ENCODE data around the gene IQCC.
A peak's percentile ranks its signal among the peaks of the same experiment; 100 is the strongest.

IQCC gene

DNA sequence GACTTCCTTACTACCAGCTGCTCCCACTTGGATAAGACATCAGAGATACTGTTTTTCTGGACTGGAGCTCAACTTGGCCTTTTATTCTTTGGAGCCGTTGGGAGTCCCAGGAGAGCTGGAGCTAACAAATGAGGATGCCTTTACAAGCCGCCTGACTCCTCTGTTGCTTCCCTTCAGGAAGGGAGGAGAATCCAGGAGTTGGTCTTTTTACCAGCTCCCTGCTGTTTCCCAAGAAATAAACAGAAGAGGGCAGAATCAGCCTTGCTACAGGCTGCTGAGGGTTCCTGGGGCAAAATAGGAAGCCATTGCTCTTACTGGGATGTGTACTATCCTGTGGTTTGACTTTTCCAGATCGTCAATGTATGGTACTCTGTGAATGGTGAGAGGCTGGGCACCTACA is 18.2 kb downstream of the IQCC start:
- DNase-seq: no peak

DNA sequence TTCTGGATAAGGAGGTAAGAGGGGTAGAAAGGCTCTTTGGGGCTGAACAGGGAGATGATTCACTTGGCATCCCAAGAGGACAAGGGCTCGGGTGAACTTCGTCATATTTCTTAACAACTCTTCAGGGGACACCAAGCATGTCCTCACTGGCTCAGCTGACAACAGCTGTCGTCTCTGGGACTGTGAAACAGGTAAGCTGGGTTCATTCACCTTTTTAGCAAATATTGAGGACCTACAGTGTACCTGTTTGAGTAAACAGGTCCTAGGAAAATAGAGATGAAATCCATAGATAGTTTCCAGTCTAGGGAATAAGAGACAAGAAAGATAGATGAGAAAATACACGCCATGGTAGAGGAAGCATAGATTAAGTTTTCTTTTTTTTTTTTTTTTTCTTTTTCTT is 18.8 kb downstream of the IQCC start:
- DNase-seq: no peak

DNA sequence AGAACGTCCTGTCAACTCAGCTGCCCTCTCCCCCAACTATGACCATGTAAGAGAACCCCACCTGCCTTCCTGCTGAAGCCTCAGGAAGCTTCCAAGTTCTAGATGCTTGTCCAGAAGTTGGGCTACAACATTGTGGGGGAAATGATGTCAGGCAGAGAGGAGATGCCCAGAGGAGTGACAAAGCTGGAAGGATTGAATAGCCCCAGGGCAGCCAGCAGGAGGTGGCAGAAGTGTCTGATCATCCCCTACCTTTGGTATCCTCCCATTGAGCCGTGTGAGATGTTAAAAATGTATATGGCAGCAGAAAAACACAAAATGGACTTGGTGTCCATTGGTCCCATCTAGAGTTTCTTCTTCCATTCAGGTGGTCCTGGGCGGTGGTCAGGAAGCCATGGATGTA is 23.3 kb downstream of the IQCC start:
- DNase-seq: no peak

DNA sequence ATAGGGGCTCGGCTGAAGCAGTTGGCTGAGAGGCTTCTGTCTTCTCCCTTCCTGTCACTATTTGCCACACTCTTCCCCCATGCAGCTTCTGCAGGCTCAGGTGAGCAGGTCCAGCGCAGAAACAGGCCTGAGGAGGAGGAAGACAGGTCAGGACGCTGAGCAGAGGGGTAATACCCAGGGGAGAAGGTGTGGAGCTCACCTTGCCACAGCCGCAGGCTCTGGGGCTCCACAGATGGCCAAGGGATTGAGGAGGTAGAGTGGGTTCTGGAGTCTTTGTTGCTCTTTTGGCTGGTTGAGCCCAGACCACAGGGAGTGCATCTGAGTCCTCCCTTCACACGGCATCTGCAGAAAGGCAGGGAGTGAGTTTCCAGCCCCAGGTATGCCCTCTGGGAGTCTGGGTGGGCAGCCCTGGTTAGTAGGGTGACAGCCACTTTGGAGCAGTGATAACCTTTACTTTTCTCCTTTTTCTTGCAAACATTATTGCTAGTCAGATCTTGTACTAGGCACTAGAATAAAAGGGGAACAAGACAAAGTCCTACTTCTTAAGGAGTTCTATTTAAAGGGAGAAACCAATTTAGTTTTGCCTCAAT is 26.5 kb downstream of the IQCC start:
- DNase-seq: no peak

DNA sequence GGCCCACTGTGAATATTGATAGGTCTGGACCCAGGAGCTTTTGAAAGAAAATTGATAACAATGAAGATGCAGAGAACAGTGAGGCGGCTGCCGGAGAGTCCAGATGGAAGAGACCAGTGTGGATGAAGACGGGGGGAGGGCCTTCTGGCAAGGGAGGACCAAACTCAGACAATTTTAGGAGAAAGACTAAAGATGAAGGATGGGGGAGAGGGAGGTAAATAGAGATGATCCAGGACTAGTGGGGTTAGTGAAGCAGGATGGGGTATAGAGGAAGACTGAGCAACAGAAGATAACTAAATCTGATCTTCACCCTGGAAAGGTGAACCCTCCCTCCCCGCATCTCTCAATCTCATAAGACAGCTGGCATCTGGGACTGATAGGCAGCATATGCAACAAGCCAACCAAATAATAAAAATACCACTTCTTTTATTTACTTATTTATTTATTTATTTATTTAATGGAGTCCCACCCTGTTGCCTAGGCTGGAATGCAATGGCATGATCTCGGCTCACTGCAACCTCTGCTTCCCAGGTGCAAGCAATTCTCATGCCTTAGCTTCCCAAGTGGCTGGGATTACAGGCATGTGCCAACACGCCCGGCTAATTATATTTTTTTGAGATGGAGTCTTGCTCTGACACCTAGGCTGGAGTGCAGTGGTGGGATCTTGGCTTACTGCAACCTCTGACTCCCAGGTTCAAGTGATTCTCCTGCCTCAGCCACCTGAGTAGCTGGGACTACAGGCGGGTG is 27.3 kb downstream of the IQCC start:
- no peak for DNase-seq

DNA sequence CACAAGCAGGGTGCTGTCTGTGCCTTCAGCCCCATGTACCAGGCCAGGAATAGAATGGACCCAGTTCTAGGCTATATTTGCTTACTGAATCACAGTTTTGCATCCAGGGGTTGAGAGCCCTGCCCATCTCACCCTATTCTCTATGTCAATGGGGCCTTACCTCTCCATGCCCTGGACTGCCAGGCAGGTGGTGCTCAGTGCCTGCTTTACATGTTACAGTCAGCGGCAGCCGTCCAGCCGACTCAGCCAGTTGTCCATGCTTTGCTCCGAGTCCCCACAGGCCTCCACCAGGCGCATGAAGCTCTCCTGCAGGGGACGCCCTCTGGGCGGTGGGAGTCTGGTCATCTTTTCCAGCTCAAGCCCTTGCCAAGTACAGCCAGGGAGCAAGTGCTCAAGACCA is 29.3 kb downstream of the IQCC start:
- DNase-seq: no peak

DNA sequence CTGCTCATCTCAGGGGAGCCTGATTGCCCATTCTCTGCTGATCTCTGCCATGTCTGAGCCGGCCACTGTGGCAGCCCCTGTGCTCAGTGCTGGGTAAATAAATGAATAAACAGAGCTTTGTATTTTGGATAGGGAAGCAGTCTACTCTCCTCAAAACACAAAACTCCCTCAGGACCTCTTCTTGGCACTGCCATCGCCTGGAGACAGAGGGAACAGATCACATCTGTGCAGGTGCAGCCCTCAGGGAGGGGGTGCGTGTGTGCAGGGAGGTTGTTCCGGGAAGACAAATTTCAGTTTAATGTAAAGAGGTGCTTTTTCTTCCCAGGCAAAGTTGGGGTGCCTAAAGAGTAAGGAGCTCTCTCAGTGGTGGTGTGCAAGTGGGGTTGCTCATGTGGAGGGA is 33.9 kb downstream of the IQCC start:
- DNase-seq: no peak

DNA sequence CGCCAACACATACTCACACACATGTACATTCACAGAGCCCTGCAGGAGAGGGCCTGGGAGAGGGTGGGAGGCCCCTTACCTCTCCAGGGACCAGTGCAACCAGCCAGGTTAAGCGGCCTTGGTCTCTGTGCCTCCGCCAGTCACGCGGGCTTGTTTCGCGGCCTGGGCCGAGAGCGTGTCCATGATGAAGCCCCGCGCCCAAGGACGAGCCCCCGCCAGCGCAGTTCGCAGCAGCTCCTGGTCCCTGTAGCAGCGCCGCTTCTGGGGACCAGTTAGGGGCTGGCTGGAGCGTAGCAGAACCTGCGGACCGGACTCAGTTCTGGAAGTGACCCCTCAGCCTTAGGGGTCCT is 34.3 kb downstream of the IQCC start:
- DNase-seq: peak; percentile 79

DNA sequence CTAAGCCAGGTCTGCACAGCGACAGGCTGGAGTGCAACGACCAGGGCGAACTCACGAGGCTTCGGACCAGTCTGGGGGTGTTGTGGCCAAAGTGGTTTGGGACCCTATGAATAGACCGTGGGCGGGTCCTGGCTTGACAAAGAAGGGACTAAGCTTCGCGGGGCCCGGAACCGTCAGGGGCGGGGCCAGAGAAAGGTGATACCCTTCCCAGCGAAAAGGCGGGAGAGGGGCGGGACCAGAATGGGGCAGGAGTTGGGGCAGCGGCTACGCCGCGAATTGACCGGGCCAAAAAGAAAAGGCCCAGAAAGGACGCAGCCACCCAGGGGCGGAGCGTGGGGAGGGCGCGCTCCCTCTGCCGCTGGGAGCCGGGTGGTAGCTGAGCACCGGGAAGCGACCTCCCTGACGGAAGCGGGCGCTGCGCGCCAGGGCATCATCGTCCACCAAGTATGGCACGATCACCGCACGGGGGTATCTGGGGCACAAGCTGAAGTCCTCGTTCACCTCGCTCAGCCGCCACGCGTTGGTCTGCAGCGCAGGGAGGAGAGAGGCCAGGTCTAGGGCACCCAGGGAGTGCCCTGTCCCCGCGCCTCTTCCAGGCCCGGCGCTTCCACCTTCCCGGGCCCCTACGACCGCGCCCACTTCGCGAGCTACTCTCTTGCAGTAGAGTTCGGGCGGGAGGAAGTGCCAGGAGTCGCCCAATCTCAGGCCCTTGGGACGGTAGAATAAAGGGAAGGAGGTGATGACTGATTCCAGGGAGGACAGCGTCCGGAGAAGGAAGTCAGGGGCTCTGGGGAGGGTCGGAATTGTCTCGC is 34.9 kb downstream of the IQCC start:
- DNase-seq: peak; percentile 88

DNA sequence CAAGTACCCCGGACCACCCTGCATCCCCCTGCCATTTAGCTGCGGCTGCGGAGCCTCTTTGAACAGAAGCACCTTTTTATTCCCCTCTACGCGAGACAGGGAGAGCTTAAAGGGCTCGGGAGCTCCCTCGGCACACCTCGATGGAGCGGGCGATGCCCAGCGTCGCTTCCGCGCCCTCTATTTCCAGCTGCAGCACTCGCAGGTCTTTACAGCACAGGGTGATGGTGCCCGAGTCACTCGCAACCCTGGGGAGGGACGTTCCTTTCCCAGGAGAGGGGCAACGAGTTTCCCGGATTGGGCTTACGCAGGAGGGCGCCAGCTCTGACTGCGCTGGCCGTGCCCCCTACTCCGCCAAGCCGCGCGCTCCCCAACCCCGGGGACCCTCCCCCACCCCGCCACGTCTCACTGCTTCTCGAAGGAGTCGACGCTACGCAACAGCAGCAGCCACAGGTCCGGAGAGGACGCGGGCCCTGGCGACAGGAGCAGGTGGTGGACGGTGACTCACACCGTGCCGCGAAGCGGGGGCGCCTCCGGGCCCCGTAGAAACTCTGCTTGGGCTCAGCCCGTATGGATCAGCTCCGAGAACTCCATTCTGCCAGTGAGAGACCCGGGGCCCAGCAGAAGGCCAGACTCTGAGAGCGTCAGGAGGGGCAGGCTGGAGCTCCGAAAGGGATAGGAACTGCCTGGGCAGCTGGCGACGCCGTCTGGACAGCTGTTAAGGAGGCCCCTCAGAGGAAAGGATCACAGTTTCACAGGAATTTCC is 35.7 kb downstream of the IQCC start:
- DNase-seq: peak; percentile 84

DNA sequence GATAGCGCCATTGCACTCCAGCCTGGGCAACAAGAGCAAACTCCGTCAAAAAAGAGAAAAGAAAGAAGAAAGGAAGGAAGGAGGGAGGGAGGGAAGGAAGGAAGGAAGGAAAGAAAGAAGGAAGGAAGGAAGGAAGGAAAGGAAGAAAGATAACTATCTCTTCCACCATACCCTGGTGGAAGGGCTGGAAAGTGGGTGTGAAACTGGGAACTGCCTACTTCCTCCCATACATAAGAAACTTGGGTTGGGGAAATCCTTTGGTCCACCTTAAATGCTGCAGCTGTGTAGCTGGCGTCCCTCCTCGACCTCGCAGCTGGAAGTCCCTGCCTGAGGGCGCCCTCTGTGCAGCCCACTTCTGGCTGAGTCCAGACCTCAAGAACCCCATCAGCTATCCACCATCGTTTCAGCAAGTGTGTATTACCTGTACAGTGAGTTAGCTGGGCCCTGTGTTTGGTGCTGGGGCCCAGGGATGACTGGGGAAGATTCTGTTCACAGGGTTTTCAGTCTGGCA is 36.9 kb downstream of the IQCC start:
- peak; percentile 34 for DNase-seq

DNA sequence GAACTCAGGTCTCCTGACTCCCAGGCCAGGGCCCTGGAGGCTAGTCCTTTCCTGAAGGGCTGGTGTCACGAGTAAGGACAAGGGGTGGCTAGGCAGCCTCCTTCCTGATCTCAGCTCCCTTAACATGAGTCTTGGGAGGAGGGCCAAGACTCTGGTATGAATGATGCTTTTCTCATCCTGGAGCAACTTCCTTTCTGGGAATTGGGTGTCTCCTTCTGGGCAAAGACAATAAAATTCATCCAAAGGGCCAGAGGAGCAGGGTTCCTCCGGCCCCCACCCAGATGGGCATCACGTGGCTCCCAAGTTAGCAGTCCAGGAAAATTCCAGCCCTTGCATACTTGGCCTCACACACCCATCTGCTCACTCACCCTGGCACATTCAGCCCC is 41.4 kb downstream of the IQCC start, which contains the start of gene FAM167B:
TSS of gene FAM167B (plus strand) at position 335 of the 386 bp plus-strand sequence. CDS start 200 bp downstream, outside the sequence.
- DNase-seq: no peak

DNA sequence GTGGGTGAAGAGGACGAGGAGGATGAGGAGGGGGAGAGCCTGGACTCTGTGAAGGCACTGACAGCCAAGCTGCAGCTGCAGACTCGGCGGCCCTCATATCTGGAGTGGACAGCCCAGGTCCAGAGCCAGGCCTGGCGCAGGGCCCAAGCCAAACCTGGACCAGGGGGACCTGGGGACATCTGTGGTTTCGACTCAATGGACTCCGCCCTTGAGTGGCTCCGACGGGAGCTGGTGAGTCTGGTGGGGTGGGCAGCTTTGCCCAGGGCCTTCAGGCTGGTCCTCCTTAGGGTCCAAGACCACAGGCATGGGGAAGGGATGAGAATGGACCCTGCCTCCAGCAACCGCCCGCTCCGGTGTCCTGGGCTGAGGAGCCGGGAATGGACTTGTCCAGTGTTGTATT is 42.0 kb downstream of the IQCC start:
- no peak for DNase-seq

DNA sequence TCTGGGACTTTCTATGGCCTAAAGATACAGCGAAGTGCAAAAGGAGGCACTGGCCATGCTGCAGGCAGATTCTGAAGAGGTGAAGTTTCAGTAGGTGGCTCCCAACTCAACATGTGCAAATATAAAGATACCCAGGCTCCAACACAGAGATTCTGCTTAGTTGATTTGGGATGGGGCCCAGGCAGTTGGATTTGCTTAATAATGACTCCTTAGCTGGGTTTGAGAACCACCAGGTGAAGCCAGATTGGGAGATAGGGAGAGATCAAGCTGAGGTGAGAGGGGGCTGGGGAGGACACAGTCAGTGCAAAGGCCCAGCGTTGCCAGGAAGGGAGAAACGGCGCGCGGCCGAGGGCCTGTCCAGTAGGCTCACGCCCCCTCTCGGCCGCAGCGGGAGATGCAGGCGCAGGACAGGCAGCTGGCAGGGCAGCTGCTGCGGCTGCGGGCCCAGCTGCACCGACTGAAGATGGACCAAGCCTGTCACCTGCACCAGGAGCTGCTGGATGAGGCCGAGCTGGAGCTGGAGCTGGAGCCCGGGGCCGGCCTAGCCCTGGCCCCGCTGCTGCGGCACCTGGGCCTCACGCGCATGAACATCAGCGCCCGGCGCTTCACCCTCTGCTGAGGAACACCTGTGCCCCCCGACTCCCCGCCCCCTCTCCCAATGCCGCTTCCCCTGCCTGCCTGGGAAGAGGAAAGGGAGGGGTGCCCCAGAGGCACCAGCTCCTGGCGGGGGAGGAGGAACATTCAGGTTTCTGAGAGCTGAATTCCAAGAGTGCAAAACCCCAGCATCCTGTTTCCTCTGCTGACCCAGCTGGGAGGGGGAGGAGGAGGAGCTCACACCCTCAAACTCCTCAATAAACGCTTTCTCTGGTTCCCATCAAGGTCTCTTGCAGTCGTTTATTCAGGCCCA is 42.8 kb downstream of the IQCC start:
- peak; percentile 78 for DNase-seq

DNA sequence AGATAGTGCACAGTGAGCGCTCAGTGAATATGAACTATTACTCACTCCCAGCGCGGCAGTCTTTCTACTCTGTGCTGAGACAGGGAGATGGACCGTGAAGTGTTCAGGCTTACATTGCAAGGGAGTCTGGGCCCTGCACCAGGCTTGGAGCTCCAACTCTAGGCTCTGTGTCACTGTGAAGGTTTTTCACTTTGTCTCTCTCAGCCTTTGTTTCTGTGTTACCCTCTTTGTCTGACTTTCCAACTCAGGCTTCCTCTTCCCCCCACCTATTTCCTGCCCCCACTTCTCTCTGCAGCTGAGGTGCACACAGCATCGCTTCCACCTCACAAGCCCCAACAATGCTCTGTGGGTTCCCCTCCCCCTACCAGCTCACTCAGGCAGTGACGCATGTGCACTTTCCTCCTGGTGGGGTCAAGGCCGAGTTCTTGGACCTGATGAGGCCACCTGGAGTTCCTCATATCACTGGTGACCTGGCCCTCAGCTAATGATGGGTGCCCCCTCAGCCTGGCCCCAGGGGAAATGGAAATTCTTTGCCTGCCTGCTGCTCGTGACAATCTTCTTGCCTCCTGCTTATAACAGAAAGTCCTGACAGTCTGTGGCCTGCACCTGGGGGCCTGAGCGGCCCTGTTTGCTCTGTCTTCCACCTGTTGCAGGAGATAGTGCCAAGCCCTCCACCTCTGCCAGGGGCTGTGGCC is 44.5 kb downstream of the IQCC start:
- DNase-seq: peak; percentile 61

DNA sequence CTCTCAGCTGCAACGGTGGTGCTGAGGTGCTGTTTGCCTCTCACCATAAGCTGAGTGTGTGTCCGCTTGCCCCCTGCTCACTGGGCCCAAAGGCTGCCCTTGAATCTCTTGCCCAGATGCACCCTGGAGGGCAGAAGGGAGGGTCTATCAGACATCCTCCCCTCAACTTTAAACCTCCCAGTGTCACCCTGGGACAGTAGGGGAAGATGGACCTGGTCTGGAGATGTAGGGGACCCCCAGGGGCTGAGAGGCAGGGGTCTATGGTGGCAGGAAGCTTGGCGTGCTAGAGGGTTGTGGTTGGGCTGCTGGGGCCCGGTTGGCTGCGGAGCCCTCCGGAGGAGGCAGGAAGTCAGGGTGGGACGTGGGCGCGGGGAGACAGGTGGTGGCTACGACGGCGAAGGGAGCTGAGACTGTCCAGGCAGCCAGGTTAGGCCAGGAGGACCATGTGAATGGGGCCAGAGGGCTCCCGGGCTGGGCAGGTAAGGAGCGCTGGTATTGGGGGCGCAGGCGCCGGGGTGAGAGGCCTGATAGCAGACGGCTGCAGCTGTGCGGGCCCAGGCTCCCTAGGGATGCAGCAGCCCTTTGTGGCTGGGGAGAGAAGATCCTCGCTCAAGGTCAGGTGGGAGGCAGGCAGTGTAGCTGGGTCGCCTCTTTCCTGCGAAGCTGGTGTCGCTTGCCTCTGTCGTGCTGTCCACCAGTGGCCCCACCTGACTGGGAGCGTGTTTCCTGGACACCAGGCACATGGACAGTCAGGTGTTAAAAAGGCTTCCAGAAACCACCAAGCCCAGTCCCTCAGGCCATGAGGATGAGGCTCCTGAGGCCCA is 45.6 kb downstream of the IQCC start, which contains the start of gene LCK:
TSS of gene LCK (plus strand) at position 373 of the 824 bp plus-strand sequence. CDS start 23,065 bp downstream, outside the sequence.
- DNase-seq: no peak

DNA sequence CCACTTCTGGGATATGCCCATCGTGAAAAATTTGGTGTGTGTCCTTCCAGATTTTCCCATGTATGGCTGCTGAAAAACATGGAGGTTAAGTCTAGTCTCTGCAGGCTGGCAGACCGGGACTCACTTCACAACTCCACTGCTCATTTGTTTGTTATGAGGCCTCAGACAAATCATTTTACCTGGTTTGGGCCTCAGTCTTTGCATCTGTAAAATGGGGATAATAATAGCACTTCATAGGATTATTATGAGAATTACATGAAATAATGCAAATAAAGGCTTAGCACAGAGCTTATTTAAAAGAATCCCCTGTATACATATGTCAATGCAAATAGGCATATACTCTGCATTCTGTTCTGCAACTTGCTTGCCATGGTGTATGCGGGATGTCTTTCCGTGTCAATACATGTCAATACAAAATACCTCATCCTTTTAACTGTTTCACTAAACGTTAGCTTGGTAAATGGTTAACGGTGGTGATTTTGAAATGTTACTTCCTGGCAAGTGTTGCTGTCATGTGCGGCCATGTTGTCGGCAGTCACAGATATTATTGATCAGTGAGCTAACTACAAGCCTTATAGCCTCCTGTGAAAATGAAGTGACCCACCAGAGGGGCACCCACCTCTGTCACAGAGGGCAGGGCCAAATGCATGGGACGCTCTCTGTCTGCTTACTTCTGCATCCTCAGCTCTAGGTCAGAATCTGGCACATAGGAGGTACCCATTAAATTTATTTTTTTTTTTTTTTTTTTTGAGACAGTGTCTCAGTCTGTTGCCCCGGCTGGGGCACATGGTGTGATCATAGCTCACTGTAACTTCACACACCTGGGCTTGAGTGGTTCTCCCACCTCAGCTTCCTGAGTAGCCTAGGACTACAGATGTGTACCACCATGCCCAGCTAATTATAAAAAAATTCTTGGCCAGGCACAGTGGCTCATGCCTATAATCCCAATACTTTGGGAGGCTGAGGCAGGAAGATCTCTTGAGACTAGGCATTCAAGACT is 49.9 kb downstream of the IQCC start:
- no peak for DNase-seq

DNA sequence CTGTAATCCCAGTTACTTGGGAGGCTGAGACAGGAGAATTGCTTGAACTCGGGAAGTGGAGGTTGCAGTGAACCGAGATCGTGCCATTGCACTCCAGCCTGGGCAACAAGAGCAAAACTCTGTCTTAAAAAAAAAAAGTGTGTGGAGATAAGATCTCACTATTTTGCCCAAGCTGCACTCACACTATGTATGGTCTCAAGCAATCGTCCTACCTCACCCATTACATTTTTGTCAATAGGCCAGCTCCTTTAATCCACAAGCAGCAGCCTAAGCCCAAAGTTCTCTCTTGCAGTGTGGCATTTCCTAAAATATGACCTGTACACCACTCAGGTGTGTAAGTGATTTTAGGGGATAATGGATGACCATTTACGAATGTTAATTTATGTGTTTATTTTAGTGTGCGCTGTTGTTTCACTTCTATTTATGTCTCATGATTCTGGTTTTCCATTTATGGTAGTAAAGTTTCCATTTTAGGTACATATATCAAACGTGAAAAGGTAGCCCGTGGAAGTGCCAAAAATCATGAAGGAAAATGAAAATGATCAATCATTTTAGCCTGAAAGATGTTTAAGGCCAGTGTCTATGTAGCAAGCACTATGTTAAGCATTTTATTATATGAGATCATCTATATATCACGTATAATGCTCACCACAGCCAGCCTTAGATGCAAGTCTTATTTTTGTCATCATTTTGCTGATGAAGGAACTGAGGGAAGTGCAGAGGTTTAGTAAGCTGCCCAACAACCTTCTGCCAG is 51.2 kb downstream of the IQCC start:
- no peak for DNase-seq
